ENCODE results near the gene GPATCH2L. TPM values are rescaled to one million over a fixed set of nuclear protein-coding genes. Genes with fewer than 3 reads are reported as not detected.

The GPATCH2L gene
- total RNA-seq, 6 experiments from 2014 or later, result 38.3 to 44.8 (median 41.9) TPM

DNA sequence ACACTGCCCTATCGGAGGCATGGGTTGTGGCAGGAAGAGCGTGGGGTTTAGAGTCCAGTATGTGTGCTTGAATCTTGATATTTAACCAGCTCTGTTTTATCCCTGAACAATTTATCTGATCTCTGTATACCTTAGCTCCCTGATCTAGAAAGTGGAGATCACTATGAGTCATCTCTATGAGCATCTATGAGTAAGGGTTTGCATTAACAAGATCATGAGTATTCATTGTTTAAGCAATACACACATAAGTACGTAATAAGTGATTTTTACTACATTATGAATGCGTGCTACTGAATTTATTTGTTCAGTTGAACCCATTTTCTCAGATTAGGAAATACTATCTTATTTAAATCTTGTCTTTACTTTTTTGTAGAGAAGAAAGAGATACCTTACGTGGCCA, 49.4 kb downstream of the GPATCH2L start:
- TF ChIP-seq, protein P1, sequence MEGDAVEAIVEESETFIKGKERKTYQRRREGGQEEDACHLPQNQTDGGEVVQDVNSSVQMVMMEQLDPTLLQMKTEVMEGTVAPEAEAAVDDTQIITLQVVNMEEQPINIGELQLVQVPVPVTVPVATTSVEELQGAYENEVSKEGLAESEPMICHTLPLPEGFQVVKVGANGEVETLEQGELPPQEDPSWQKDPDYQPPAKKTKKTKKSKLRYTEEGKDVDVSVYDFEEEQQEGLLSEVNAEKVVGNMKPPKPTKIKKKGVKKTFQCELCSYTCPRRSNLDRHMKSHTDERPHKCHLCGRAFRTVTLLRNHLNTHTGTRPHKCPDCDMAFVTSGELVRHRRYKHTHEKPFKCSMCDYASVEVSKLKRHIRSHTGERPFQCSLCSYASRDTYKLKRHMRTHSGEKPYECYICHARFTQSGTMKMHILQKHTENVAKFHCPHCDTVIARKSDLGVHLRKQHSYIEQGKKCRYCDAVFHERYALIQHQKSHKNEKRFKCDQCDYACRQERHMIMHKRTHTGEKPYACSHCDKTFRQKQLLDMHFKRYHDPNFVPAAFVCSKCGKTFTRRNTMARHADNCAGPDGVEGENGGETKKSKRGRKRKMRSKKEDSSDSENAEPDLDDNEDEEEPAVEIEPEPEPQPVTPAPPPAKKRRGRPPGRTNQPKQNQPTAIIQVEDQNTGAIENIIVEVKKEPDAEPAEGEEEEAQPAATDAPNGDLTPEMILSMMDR (IDR thresholded peaks at IDR 0.05), result no peak
- H3K4me1 Mint-ChIP-seq (ENCODE audit: low read depth), result peaks cover 55% of the 10 kb centered on the region
- H3K27me3 Mint-ChIP-seq (ENCODE audit: insufficient read depth), result no peaks in the 10 kb centered on the region
- H3K4me3 Mint-ChIP-seq, result peak overlapping the region; percentile 7
- H3K36me3 Mint-ChIP-seq (ENCODE audit: low read depth), result peaks cover 39% of the 10 kb centered on the region
- H3K27ac Mint-ChIP-seq, result peak overlapping the region; percentile 87
- H3K9me3 Mint-ChIP-seq, result no peaks in the 10 kb centered on the region
- peak; percentile 83 for DNase-seq

DNA sequence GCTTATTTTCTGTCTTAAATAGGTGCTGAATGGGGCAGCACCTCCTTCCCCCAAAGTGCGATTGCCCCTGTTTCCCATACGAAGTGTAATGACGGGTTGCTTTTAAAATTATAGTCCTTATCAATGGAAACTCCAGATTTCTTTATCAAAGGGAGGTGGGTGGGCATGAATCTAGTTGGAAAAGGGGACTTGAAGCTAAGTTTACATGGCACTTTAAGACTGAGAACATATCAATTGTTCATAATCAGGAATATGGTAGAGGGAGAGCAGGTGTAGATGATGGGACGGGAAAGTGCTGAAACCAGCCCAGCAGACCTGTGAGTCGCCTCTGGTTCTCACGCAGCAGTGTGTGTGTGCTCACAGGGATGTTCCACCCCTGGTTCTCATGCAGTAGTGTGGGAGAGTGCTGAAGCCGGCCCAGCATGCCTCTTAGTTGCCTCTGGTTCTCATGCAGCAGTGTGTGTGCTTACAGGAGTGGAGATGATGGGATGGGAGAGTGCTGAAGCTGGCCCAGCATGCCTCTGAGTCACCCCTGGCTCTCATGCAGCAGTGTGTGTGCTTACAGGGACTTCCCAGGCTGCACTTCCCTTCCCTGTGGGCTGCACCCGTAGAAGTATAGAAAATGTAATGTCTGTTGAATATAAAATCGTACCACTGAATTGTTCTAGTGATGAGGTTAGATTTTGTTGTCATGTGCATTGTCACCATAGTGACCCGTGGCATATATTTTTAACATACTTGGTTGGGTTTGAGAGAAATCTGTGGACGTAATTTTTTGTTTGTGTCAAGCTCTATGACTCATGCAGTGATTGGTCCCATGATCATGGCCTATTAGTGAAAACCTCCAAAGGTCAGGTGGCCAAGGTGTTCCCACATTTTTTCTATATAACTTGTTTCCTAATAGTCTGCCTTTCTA, 51.6 kb downstream of the GPATCH2L start:
- peaks cover 59% of the 10 kb centered on the region for H3K4me1 Mint-ChIP-seq (ENCODE audit: low read depth)
- H3K9me3 Mint-ChIP-seq, result no peaks in the 10 kb centered on the region
- peak; percentile 90 for DNase-seq
- peak overlapping the region; percentile 93 for H3K27ac Mint-ChIP-seq
- TF ChIP-seq, protein P1 (IDR thresholded peaks at IDR 0.05), result no peak
- H3K27me3 Mint-ChIP-seq (ENCODE audit: insufficient read depth), result no peaks in the 10 kb centered on the region
- H3K4me3 Mint-ChIP-seq, result peak overlapping the region; percentile 42
- peaks cover 45% of the 10 kb centered on the region for H3K36me3 Mint-ChIP-seq (ENCODE audit: low read depth)

DNA sequence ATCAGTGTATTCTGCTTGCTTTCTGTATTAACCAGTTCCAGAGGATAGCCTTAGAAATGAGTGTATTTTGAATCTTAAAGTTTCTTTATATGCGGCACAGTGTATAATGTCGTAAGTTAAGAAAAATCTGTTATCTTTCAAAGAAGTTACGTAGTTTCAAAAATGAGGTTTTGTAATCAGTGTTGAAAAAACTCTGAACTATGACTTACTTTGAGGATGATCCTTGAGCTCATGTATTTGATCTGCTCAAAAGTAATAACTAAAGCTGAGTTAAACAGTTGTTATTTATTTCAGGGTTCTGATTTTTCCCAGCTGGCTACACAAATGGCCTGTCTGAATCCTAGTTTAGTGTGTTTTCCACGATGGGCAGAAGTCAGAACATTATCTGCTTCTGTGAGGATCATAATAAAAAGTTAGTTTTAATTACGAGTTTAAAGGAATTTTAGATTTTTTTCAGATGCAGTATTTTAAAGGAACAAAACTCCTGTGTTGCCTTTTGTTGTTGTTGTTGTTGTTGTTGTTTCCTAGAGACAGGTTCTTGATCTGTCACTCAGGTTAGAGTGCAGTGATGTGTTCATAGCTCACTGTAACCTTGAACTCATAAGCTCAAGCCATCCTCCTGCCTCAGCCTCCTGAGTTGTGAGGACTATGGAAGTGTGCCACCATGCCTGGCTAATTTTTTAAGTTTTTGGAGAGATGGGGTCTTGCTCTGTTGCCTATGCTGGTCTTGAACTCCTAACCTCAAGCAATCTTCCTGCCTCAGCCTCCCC, 52.9 kb downstream of the GPATCH2L start:
- TF ChIP-seq, protein P1 (IDR thresholded peaks at IDR 0.05), result no peak
- Mint-ChIP-seq H3K4me3 (no peak overlapping the region), H3K9me3 (no peaks in the 10 kb centered on the region), H3K27me3 (ENCODE audit: insufficient read depth) (no peaks in the 10 kb centered on the region), H3K27ac (peak overlapping the region; percentile 93; the same call in 1 of the 2 replicates), H3K4me1 (ENCODE audit: low read depth) (peaks cover 53% of the 10 kb centered on the region), H3K36me3 (ENCODE audit: low read depth) (peaks cover 42% of the 10 kb centered on the region)
- DNase-seq, result no peak

DNA sequence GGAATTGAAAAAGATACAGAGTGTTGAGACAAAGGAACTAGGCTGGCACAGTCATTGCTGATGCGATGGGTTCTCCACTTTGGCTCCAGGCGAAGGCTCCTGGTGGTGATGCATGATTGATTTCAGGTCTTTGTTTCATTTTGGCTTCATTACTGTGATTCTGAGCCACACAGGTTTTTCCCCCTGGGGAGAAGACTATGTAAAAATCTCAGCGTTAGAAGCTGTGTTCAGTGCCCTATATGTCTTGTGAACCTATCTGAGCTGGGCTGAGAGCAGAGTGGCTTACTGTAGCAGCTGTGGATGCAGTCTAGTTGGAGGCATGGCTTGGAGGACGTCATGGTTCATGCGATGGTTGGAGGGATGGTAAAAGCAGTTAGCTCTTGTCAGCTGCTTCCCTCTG, 54.0 kb downstream of the GPATCH2L start:
- Mint-ChIP-seq H3K27me3 (ENCODE audit: insufficient read depth) (no peaks in the 10 kb centered on the region), H3K27ac (peak overlapping the region; percentile 7; the same call in 1 of the 2 replicates), H3K4me1 (ENCODE audit: low read depth) (peaks cover 42% of the 10 kb centered on the region), H3K4me3 (no peak overlapping the region), H3K36me3 (ENCODE audit: low read depth) (peaks cover 38% of the 10 kb centered on the region), H3K9me3 (no peaks in the 10 kb centered on the region)
- TF ChIP-seq, protein P1 (IDR thresholded peaks at IDR 0.05), result no peak
- DNase-seq, result no peak

DNA sequence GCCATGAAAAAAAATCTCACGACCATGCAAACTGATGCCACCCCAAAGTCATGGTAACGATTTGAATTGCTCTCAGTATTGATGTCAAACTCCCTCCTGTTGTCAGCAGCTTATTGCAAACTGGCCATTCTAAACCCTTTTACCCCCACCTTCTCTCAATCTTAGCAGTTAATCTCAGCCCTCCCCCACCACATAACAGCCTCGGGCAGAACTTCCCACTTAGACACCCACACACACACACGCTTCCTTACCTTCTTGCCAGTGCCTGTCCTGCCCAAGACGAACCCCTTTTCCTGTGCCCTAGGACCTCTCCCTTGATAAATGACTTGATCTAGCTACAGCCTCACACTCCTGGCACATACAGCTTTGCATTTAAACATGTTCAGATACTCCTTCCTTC, 56.6 kb downstream of the GPATCH2L start:
- H3K27me3 Mint-ChIP-seq (ENCODE audit: insufficient read depth), result no peaks in the 10 kb centered on the region

More for the DNA sequence above, 56.6 kb downstream of the GPATCH2L start:
- Mint-ChIP-seq H3K27ac (no peak overlapping the region), H3K4me1 (ENCODE audit: low read depth) (peaks cover 18% of the 10 kb centered on the region), H3K36me3 (ENCODE audit: low read depth) (peaks cover 34% of the 10 kb centered on the region), H3K9me3 (no peaks in the 10 kb centered on the region), H3K4me3 (no peak overlapping the region)
- TF ChIP-seq, protein P1 (IDR thresholded peaks at IDR 0.05), result no peak
- no peak for DNase-seq
